Gastrocnemius medialis (tissue), 4 donors: ENCODE results near the gene NTM. TPM values are rescaled to one million over a fixed set of nuclear protein-coding genes. Genes with fewer than 3 reads are reported as not detected.

Experiments
- ATAC-seq, 2 donors: fragments of 150-250 bp; one replicate each; pipeline ENCODE4 v1.9.1; 2016
- DNase-seq, 2 donors: peaks; one replicate each; pipeline ENCODE4 v3.0.0-alpha.2; 2019
- H3K27ac ChIP-seq, 4 donors: fragments of 200-600 bp; sonication (generic); 1 replicate in 1 of 4; 2 replicates in 3 of 4; pipeline ENCODE4 v1.5.1; 2016 to 2018; ENCODE audit warnings: mild to moderate bottlenecking in 2 of 4, moderate library complexity in 1 of 4
- H3K27me3 ChIP-seq, 3 donors: fragments of 200-600 bp; sonication (generic) in 2 of 3; 1 replicate in 1 of 3; 2 replicates in 2 of 3; pipeline versions ENCODE4 v1.5.1 to v1.6.0; 2016 to 2019; ENCODE audit warnings: mild to moderate bottlenecking in 1 of 3, moderate library complexity in 1 of 3
- H3K36me3 ChIP-seq, 2 donors: fragments of 200-600 bp; sonication (generic) in 1 of 2; one replicate each; pipeline ENCODE4 v1.5.1; 2017 to 2018
- H3K4me1 ChIP-seq, 2 donors: fragments of 200-600 bp; sonication (generic) in 1 of 2; one replicate each; pipeline ENCODE4 v1.5.1; 2016 to 2017; ENCODE audit warnings: mild to moderate bottlenecking in 2 of 2
- H3K4me3 ChIP-seq, 4 donors: fragments of 200-600 bp; sonication (generic) in 3 of 4; 1 replicate in 1 of 4; 2 replicates in 3 of 4; pipeline ENCODE4 v1.5.1; 2016 to 2019; ENCODE audit warnings: mild to moderate bottlenecking in 2 of 4
- H3K9me3 ChIP-seq, 3 donors: fragments of 200-600 bp; sonication (generic) in 2 of 3; 1 replicate in 1 of 3; 2 replicates in 2 of 3; pipeline ENCODE4 v1.5.1; 2016 to 2019
- POLR2A ChIP-seq, 2 donors: fragments of 450-650 bp; IDR thresholded peaks; one replicate each; pipeline ENCODE4 v1.6.1; 2017; ENCODE audit warnings: antibody characterized with exemption in 2 of 2, mild to moderate bottlenecking in 2 of 2, moderate library complexity in 2 of 2
- in situ Hi-C, 4 donors: fragments of 200-750 bp; cut with MboI; loops; one replicate each; pipeline versions ENCODE4 v1.15.0 to v1.8.0; 2017; ENCODE audit warnings: low sequenced_read_pairs in 4 of 4
- intact Hi-C: fragments of 100-400 bp; cut with DNase I; formaldehyde crosslinking; loops from one replicate; pipeline ENCODE4 v1.15.1; 2023; ENCODE audit warnings: low total_unique reads
- total RNA-seq, 4 donors: library from RNA; depleted of rRNA; stranded (reverse); fragments of >200 nt; gene quantifications; one replicate each; pipeline versions ENCODE4 v1.1.0 to v1.2.3, GENCODE V29; 2016
- TF ChIP-seq, protein P1 (sequence below), 5 experiments: fragments of 450-650 bp in 3 of 5; fragments of 200-600 bp in 2 of 5; sonication (generic) in 2 of 5; IDR thresholded peaks in 4 of 5; conservative IDR thresholded peaks in 1 of 5; 1 replicate in 4 of 5; 2 replicates in 1 of 5; pipeline ENCODE4 v1.5.1; 2016 to 2019; ENCODE audit warnings: antibody characterized with exemption in 5 of 5, mild to moderate bottlenecking in 3 of 5, moderate library complexity in 3 of 5

NTM gene
- total RNA-seq, 4 donors from 2014 or later = 0.69 TPM; not detected in 3

DNA sequence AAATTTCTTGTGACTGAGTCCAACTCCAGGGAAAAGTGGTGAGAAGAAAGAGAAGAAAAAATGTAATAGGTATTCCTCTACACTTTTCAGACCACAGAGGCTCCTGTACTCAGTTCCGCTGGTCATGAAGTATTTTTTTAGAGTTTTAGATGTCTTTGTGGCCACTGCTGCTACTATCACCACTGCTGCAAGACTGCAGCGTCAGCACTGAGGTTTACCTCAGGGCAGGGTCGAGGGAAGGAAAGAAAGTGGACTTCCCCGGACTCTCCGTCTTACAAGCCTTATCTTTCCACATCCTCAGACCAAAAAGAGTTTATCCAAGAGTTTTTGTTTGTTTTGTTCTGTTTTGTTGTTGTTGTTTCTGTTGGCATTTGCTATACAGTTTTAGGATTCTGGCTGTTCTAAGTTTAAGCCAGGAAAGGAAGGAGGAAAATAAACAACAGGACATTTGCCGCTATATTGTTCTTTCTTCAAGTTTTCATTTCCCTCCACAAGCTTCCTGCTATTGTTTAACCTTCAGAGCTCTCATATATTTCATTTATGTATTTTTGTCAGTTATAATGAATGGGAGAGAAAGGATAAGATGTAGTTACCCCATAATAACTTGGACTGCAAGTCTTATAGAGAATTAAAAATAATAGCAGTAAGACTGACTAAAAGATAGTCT, 919.3 kb downstream of the NTM start:
- Histone ChIP-seq H3K36me3 (no peaks in the 10 kb centered on the region), H3K27ac (no peak overlapping the region), H3K4me1 (peaks cover 0 to 26% of the 10 kb centered on the region in 2 donors), H3K4me3 (no peak overlapping the region), H3K27me3 (no peaks in the 10 kb centered on the region), H3K9me3 (no peaks in the 10 kb centered on the region)
- DNase-seq = no peak
- intact Hi-C loops (no loop called here), in situ Hi-C loops (no loop called here)
- TF ChIP-seq, protein P1, sequence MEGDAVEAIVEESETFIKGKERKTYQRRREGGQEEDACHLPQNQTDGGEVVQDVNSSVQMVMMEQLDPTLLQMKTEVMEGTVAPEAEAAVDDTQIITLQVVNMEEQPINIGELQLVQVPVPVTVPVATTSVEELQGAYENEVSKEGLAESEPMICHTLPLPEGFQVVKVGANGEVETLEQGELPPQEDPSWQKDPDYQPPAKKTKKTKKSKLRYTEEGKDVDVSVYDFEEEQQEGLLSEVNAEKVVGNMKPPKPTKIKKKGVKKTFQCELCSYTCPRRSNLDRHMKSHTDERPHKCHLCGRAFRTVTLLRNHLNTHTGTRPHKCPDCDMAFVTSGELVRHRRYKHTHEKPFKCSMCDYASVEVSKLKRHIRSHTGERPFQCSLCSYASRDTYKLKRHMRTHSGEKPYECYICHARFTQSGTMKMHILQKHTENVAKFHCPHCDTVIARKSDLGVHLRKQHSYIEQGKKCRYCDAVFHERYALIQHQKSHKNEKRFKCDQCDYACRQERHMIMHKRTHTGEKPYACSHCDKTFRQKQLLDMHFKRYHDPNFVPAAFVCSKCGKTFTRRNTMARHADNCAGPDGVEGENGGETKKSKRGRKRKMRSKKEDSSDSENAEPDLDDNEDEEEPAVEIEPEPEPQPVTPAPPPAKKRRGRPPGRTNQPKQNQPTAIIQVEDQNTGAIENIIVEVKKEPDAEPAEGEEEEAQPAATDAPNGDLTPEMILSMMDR (IDR thresholded peaks at IDR 0.05 in 4 of 5, conservative IDR thresholded peaks at IDR 0.05 in 1 of 5) = no peak
- no peak for TF ChIP-seq POLR2A (IDR thresholded peaks at IDR 0.05)
- no peak for ATAC-seq

DNA sequence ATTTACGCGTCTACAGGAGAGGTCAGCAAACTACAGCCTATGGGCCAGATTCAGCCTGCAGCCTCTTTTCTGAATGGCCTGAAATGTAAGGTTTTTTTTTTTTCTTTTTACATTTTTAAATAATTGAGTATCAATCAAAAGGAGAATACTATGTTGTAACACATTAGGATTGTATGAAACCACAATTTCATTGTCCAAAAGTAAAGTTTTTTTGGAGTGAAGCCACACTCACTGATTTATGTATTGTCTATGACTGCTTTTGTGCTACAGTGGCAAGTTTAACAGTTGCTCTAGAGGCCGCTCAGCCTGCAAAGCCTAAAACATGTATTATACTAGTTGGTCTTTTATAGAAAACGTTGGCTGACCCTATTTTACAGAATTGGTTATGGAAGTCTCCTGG, 923.2 kb downstream of the NTM start:
- H3K27ac ChIP-seq = no peak overlapping the region
- DNase-seq = no peak
- no peak for ATAC-seq
- in situ Hi-C loops = no loop called here
- no peak for TF ChIP-seq POLR2A (IDR thresholded peaks at IDR 0.05)
- TF ChIP-seq, protein P1 (IDR thresholded peaks at IDR 0.05 in 4 of 5, conservative IDR thresholded peaks at IDR 0.05 in 1 of 5) = no peak
- no peaks in the 10 kb centered on the region for H3K4me1 ChIP-seq
- no peak overlapping the region for H3K4me3 ChIP-seq
- intact Hi-C loops = no loop called here
- H3K9me3 ChIP-seq = no peaks in the 10 kb centered on the region
- H3K36me3 ChIP-seq = no peaks in the 10 kb centered on the region
- no peaks in the 10 kb centered on the region for H3K27me3 ChIP-seq

DNA sequence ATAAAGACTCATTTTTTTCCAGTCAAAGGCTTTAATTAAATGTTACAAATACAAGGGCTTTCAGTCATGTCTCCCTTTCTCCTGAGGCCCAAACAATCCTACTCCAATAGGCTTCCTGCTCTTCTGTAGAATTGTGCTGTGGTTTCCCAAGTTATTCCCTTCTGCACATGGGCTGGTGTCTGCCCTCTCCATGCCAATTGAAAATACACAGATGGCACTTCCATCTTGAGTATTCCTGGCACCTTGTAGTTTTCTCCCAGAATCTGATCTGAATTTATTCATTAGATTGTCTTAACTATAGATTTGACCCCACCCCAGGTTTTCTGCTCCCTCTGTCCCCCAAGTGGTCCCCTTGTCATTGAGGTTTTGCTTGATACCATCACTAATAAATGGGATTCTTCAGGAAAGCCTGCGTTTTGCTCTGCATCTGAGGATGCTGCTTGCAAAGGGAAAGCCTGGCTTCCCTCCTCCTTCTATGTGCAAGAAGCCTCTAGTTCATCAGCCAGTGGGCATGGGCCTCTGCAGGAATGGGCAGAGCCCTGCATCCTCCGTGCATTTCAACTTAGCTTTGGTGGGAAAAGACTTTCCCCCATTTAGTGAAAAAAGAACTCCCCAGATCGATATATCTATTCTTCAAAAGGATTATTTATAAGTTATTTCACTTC, 926.7 kb downstream of the NTM start:
- Histone ChIP-seq H3K27me3 (no peaks in the 10 kb centered on the region), H3K36me3 (no peaks in the 10 kb centered on the region), H3K27ac (no peak overlapping the region), H3K4me3 (no peak overlapping the region), H3K9me3 (no peaks in the 10 kb centered on the region), H3K4me1 (peaks cover 0 to 8% of the 10 kb centered on the region in 2 donors)
- DNase-seq = no peak
- TF ChIP-seq POLR2A (IDR thresholded peaks at IDR 0.05) = no peak
- TF ChIP-seq, protein P1 (IDR thresholded peaks at IDR 0.05 in 4 of 5, conservative IDR thresholded peaks at IDR 0.05 in 1 of 5) = no peak
- intact Hi-C loops (no loop called here), in situ Hi-C loops (no loop called here)
- no peak for ATAC-seq

DNA sequence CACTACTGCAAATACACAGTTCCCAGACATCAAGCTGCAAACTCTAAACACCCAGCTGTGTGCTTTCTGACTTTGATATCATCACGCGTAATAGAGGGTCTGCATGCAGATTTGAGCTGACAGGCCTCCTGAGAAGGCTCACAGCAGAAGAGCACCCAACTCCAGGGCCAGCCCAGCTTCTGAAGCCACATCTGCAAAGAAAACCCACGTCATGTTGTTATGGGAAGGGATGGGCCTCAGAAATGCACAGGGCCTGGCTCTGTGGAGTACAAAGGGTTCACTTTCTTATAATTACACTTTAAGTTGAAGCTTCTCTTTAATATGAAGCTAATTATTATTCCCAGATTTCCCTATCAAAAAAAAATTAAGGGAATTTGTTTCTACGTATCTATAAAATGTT, 927.9 kb downstream of the NTM start:
- Histone ChIP-seq H3K27me3 (no peaks in the 10 kb centered on the region), H3K4me3 (no peak overlapping the region), H3K36me3 (no peaks in the 10 kb centered on the region), H3K27ac (no peak overlapping the region), H3K9me3 (no peaks in the 10 kb centered on the region), H3K4me1 (peaks cover 0 to 10% of the 10 kb centered on the region in 2 donors)
- no peak for DNase-seq
- intact Hi-C loops (no loop called here), in situ Hi-C loops (no loop called here)
- TF ChIP-seq POLR2A (IDR thresholded peaks at IDR 0.05) = no peak
- ATAC-seq = no peak

DNA sequence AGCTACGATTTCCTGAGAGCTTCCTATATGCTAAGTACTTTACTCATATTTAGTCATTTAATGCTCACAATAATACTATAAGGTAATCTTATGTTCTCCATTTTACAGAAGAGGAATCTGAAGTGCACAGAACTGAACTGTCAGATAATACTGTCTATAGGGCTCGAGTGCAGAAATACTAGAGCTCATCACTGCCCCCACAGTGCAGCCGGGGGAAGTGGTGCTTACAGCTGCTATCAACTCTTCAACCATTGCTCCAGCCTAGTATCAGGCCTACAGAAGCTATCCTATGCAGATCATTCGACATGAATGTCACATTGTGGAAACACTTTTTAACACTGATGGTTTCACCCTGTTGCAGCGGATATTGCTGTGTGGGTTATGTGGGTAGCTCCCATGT, 929.9 kb downstream of the NTM start:
- intact Hi-C loops = no loop called here
- DNase-seq (no peak), ATAC-seq (no peak)
- Histone ChIP-seq H3K4me1 (peaks cover 0 to 10% of the 10 kb centered on the region in 2 donors), H3K27ac (no peak overlapping the region), H3K9me3 (no peaks in the 10 kb centered on the region), H3K27me3 (no peaks in the 10 kb centered on the region), H3K36me3 (no peaks in the 10 kb centered on the region), H3K4me3 (no peak overlapping the region)
- no peak for TF ChIP-seq POLR2A (IDR thresholded peaks at IDR 0.05)
- TF ChIP-seq, protein P1 (IDR thresholded peaks at IDR 0.05 in 4 of 5, conservative IDR thresholded peaks at IDR 0.05 in 1 of 5) = no peak
- in situ Hi-C loops = no loop called here
